Right lung (tissue), 10 donors: ENCODE data around the gene PIP5K1A. TPM values are rescaled to one million over a fixed set of nuclear protein-coding genes. Genes with fewer than 3 reads are reported as not detected.
"Not testable (repeated sequence)": the region's sequence is repeated elsewhere in the genome, so short reads cannot be mapped to it uniquely, and the experiment has no call there.

Source experiments
- DNase-seq, 2 donors: peaks; one replicate each; pipeline ENCODE4 v3.0.0-alpha.2; 2013
- long read RNA-seq, 8 donors: transcript quantifications; one replicate each; lab custom pipeline, GENCODE V29; 2026
- polyA plus RNA-seq, 5 donors: library from polyadenylated mRNA; unstranded; fragments of 120-200 nt; gene quantifications; one replicate each; pipeline versions ENCODE4 v1.2.1 to v1.2.3, GENCODE V29; 2013; ENCODE audit warnings: inconsistent platforms in 1 of 5, low replicate concordance in 1 of 5; ENCODE audit not compliant: insufficient read length in 5 of 5, insufficient read depth in 1 of 5

PIP5K1A gene
- 10 to 100 TPM; 61.2 to 66.1 (median 62.2) TPM for polyA plus RNA-seq
- long read RNA-seq, donor 1, transcript PIP5K1A-201 (15 exons, 3,767 nt): major isoform, 8 of 21 reads
- long read RNA-seq, donor 1, transcript PIP5K1A-204 (15 exons, 3,737 nt): minor isoform, 6 of 21 reads
- long read RNA-seq, donor 1, partial matches to known transcripts: 5 of 21 reads
- long read RNA-seq, donor 1, other reads (novel, unspliced or antisense): 0 of 21 reads
- long read RNA-seq, donor 2, transcript PIP5K1A-204 (15 exons, 3,737 nt): major isoform, 7 of 9 reads
- long read RNA-seq, donor 2, partial matches to known transcripts: 0 of 9 reads
- long read RNA-seq, donor 2, other reads (novel, unspliced or antisense): 0 of 9 reads
- long read RNA-seq, donor 3, transcript PIP5K1A-201 (15 exons, 3,767 nt): major isoform, 7 of 9 reads
- long read RNA-seq, donor 3, partial matches to known transcripts: 0 of 9 reads
- long read RNA-seq, donor 3, other reads (novel, unspliced or antisense): 0 of 9 reads
- long read RNA-seq, donor 4, partial matches to known transcripts: 0 of 7 reads
- long read RNA-seq, donor 4, other reads (novel, unspliced or antisense): 0 of 7 reads
- long read RNA-seq, donor 5, partial matches to known transcripts: 0 of 6 reads
- long read RNA-seq, donor 5, other reads (novel, unspliced or antisense): 0 of 6 reads
- long read RNA-seq, donor 6, transcript PIP5K1A-201 (15 exons, 3,767 nt): major isoform, 10 of 17 reads
- long read RNA-seq, donor 6, partial matches to known transcripts: 0 of 17 reads
- long read RNA-seq, donor 6, other reads (novel, unspliced or antisense): 0 of 17 reads
- long read RNA-seq, donor 7, transcript PIP5K1A-204 (15 exons, 3,737 nt): minor isoform, 5 of 21 reads
- long read RNA-seq, donor 7, transcript PIP5K1A-201 (15 exons, 3,767 nt): major isoform, 14 of 21 reads
- long read RNA-seq, donor 7, partial matches to known transcripts: 0 of 21 reads
- long read RNA-seq, donor 7, other reads (novel, unspliced or antisense): 0 of 21 reads
- long read RNA-seq, donor 8, partial matches to known transcripts: 0 of 5 reads
- long read RNA-seq, donor 8, other reads (novel, unspliced or antisense): 0 of 5 reads

- DNase-seq: peak; percentile 96 to 97
These were observed at the start of gene PIP5K1A for GRCh38 chr1:151198254-151199127. PIP5K1A (plus strand) TSS chr1:151198552; CDS start chr1:151198997, 445 bp downstream.

- no peak for DNase-seq
These were observed 41.9 kb upstream of the PIP5K1A start, which contains the start of gene TNFAIP8L2 for GRCh38 chr1:151156515-151156819. TNFAIP8L2 (plus strand) TSS chr1:151156649; CDS start chr1:151158698, 2,049 bp downstream.

DNA sequence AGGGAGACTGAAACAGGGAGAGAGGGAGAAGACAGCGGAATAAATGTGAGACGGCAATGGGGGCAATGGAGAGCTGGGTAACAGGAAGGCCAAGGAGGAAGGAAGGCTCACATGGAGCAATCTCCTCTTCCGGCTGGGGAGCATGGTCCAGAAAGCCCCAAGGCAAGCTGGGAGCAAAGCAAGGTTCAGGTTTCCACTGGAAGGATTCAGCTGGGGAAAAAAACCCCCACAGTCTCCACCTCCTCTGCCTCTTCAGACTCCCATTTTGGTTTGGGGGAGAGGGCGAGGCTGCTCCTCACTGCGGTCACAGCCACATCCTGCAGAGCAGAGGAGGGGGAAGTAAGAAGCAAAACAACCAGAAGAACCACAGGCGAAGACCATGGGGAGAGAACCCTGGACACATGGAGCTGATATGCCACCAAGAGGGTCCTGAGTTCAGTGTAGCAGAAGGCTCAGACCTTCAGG is 41.3 kb upstream of the PIP5K1A start:
- DNase-seq: no peak

- no peak for DNase-seq
These were observed 40.0 kb upstream of the PIP5K1A start for GRCh38 chr1:151158326-151158725.

DNA sequence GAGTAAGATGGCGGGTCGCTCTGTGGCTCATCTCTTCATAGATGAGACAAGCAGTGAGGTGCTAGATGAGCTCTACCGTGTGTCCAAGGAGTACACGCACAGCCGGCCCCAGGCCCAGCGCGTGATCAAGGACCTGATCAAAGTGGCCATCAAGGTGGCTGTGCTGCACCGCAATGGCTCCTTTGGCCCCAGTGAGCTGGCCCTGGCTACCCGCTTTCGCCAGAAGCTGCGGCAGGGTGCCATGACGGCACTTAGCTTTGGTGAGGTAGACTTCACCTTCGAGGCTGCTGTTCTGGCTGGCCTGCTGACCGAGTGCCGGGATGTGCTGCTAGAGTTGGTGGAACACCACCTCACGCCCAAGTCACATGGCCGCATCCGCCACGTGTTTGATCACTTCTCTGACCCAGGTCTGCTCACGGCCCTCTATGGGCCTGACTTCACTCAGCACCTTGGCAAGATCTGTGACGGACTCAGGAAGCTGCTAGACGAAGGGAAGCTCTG is 39.6 kb upstream of the PIP5K1A start:
- no peak for DNase-seq

DNA sequence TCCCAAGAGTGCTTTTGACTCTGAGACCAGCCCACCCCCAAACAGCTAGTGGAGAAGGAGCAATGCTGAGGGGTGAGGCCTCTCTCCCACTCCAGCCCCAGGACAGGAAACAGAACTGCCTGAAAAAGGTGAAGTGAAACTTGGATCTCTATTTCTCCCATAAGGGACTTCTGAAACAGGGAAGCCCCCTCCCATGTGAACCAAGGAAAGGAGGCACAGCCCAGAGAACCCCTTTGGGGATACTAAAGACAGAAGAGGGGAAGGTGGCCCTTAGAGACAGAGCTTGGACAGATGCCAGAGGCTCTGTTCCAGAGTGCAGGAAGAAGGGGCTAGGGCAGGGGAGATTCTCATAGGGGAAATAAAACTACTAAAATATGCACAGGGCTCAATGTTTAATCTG is 39.0 kb upstream of the PIP5K1A start:
- DNase-seq: no peak

- DNase-seq: no peak
These were observed 33.5 kb upstream of the PIP5K1A start for GRCh38 chr1:151164732-151165280.

DNA sequence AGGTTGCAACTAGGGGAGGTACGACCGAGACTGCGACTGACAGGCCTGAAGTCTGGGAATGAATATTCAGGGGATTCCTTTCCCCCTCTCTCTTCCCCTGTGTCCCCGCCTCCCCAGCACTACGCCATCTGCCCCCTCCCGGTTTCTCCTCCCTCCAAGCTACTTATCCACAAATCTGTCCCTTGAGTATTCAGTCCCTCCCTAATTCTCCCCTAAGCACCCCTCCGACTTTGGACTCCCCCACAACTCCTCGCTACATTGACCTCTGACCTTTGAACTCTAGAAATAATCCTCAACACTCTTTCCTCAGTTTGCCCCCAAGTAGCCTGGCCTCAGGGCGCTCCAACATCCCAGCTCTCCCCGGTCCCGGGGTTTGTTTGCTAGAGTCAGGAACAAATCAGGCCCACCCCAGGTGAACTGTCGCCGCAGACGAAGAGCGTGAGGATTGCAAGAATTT is 33.0 kb upstream of the PIP5K1A start:
- DNase-seq: peak in 1 of 2 donors; percentile 61

DNA sequence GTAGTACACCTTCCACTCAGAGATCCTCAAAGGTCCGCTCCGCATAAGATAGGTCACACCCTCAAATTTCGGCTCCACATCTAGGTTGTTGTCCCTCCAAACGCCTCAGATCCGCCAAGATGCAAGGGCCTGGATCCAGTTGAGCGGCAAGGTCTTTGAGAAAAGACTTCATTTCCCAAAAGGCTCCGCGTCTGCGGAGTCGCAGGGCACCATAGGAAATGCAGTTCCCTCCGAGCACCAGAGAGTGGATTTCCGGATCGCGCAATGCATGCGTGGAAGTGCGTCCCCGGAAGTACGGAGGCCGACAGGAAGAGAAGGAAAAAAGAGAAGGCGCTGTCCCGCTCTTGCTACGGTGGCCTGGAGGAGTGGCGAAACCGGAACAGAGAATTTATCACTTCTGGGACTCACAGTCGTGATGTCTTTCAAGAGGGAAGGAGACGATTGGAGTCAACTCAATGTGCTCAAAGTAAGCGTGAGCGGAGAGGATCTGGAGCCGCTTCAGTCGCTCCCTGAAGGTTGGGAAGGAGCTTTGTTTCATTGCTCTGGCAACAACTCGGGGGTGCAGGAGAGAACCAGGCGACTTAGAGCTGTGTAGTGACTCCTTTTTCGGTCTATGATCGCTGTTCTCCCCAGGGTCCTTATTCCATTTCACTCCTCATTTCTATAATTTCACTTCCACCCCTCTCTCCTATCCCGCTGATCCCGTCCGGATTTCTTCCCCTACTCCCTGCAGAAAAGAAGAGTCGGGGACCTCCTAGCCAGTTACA is 32.4 kb upstream of the PIP5K1A start, which contains the start of the genes LYSMD1 and SCNM1:
Gene LYSMD1 (minus strand): TSS at position 165 of the 767 bp plus-strand sequence. CDS start 644 bp downstream, outside the sequence.
Gene SCNM1 (plus strand): TSS at position 407 of the 767 bp plus-strand sequence. CDS start 9 bp downstream, at position 416.
- peak; percentile 97 for DNase-seq

GRCh38 chr1:151166505-151166956 is 31.8 kb upstream of the PIP5K1A start:
- DNase-seq: no peak

DNA sequence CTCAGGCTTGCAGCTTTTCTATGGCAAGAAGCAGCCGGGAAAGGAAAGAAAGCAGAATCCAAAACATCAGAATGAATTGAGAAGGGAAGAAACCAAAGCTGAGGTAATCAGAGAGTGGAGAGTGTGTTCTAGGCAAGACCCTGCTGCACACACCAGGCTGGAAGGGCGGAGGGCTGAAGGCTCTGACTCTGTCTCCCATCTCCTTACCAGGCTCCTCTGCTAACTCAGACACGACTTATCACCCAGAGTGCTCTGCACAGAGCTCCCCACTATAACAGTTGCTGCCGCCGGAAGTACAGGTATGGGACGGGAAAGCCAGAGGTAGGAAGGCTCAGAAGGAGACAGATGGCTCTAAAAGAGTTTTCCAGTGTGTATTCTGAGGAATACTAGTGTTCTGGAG is 31.2 kb upstream of the PIP5K1A start:
- no peak for DNase-seq

- DNase-seq: no peak
These were observed 27.2 kb upstream of the PIP5K1A start for GRCh38 chr1:151171190-151171589.

GRCh38 chr1:151175041-151175741 is 23.2 kb upstream of the PIP5K1A start:
- no peak for DNase-seq

- no peak for DNase-seq
These were observed 22.5 kb upstream of the PIP5K1A start, which contains the start of gene TMOD4 for GRCh38 chr1:151175863-151176262. TMOD4 (minus strand) TSS chr1:151175981; CDS start chr1:151174875, 1,106 bp downstream.

DNA sequence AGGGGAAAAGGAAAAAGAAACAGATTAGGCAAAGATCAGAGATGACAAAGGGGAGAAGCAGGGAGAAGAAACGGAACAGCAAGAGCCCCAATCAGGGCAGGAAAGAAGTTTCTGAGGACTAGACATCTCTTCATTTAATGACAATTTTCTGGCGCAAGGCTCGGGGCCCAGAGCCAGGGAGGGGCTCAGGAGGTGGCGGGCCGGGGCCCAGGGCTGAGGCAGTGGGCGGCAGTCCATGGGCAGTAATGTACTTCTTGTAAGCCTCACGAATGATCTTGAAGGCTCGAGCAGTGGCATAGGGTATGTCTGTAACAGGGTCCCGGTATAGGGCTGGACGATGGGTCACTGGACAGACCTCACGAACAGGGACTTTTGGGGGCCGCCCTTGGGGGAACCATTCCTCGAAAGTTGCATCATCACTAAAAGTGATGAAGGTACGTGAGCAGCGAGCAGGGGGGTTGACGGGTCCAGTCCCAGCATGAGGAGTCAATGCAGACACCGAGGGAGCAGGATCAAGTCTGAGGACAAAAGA is 21.8 kb upstream of the PIP5K1A start:
- DNase-seq: no peak

- DNase-seq: no peak
These were observed 14.1 kb upstream of the PIP5K1A start for GRCh38 chr1:151184211-151184610.

GRCh38 chr1:151187205-151187604 is 11.1 kb upstream of the PIP5K1A start:
- no peak for DNase-seq

- not testable (repeated sequence) for DNase-seq
These were observed 9.7 kb upstream of the PIP5K1A start for GRCh38 chr1:151188667-151189066.
